Measurements from ENCODE around the gene NKAP.
"Not testable (repeated sequence)": the region's sequence is repeated elsewhere in the genome, so short reads cannot be mapped to it uniquely, and the experiment has no call there.

NKAP gene

DNA sequence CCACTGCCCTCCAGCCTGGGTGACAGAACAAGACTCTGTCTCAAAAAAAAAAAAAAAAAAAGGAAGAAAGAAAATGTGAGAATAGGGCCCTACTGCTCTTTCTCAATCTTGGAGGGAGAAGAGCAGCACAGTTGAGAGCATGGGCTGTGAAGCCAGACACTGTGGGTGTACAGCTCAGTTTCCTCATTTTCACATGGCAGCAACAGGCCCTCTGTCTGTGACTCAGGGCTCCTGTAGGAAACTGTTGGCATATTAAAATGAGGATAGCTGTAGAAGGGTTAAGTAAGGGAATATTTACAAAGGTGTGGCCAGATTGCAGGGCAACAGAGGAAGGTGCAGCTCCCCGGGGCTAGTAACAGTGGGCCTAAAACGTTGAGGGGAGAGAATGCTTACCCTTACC lies 44.4 kb downstream of the NKAP start:
- DNase-seq (no peak), ATAC-seq (replicated peaks) (peak; percentile 72 to 85)
- Mint-ChIP-seq H3K9me3 (no peaks in the 10 kb centered on the region), H3K36me3 (no peaks in the 10 kb centered on the region), H3K4me3 (no peak overlapping the region), H3K27ac (no peak overlapping the region), H3K27me3 (peaks cover 0 to 4% of the 10 kb centered on the region in 2 donors), H3K4me1 (peaks cover 3 to 5% of the 10 kb centered on the region in 2 donors)

DNA sequence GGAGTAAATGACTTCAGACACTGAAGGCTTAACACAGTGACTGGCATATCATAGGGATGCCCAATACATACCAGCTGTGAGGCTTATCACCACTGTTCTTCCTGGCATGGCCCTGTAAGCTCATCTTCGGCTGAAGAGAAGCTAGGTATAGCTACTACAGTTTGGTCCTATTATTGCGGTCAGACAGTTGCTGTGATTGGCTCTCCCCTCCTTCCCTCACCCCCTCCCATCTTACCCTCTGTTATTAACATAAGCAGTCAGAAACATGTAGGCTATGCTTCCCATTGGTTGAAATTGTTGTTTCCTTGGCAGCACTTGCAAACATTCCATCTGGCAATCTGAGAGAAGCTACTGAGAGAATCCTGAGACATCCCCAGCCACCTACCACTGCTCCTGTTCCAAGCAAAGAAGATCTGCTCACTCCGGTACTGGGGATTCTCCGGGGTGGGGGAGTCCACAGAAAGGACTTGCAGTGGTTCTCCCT lies 47.7 kb downstream of the NKAP start, which contains the start of gene AKAP14:
TSS of gene AKAP14 (plus strand) at position 51 of the 484 bp plus-strand sequence. CDS start 7,331 bp downstream, outside the sequence.
- H3K9me3 Mint-ChIP-seq = no peaks in the 10 kb centered on the region
- DNase-seq (no peak), ATAC-seq (replicated peaks) (no peak)
- H3K27me3 Mint-ChIP-seq = peaks cover 0 to 4% of the 10 kb centered on the region in 2 donors
- peaks cover 3 to 5% of the 10 kb centered on the region in 2 donors for H3K4me1 Mint-ChIP-seq
- H3K27ac Mint-ChIP-seq = no peak within 1 kb of the TSS
- H3K4me3 Mint-ChIP-seq = no peak within 1 kb of the TSS
- no peaks in the 10 kb centered on the region for H3K36me3 Mint-ChIP-seq

- H3K27ac Mint-ChIP-seq; DNase-seq; H3K27me3 Mint-ChIP-seq; ATAC-seq (replicated peaks); H3K9me3 Mint-ChIP-seq; H3K4me1 Mint-ChIP-seq; H3K36me3 Mint-ChIP-seq; H3K4me3 Mint-ChIP-seq: not testable (repeated sequence)
Observed at GRCh38 chrX:119891961-119892692, 51.4 kb downstream of the NKAP start.

DNA sequence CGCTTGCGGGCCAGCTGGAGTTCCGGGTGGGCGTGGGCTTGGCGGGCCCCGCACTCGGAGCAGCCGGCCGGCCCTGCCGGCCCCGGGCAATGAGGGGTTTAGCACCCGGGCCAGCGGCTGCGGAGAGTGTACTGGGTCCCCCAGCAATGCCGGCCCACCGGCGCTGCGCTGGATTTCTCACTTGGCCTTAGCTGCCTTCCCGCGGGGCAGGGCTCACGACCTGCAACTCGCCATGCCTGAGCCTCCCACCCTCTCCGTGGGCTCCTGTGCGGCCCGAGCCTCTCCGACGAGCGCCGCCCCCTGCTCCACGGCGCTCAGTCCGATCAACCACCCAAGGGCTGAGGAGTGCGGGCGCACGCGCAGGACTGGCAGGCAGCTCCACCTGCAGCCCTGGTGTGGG lies 52.9 kb downstream of the NKAP start:
- H3K4me3 Mint-ChIP-seq; H3K27me3 Mint-ChIP-seq; H3K9me3 Mint-ChIP-seq; H3K36me3 Mint-ChIP-seq; ATAC-seq (replicated peaks); H3K4me1 Mint-ChIP-seq; H3K27ac Mint-ChIP-seq; DNase-seq: not testable (repeated sequence)

GRCh38 chrX:119887721-119888425 lies 55.7 kb downstream of the NKAP start:
- Mint-ChIP-seq H3K4me3 (peak overlapping the region; percentile 61 to 75), H3K36me3 (no peaks in the 10 kb centered on the region), H3K9me3 (no peaks in the 10 kb centered on the region), H3K4me1 (peaks cover 0 to 1% of the 10 kb centered on the region in 2 donors), H3K27ac (no peak overlapping the region), H3K27me3 (peaks cover 0 to 5% of the 10 kb centered on the region in 2 donors)
- ATAC-seq (replicated peaks) (peak; percentile 94 to 95), DNase-seq (peak; percentile 51)

GRCh38 chrX:119885554-119886428 lies 57.8 kb downstream of the NKAP start:
- ATAC-seq (replicated peaks) = no peak
- H3K36me3 Mint-ChIP-seq = no peaks in the 10 kb centered on the region
- H3K27ac Mint-ChIP-seq = no peak overlapping the region
- H3K27me3 Mint-ChIP-seq = peaks cover 0 to 5% of the 10 kb centered on the region in 2 donors
- peaks cover 0 to 2% of the 10 kb centered on the region in 2 donors for H3K4me1 Mint-ChIP-seq
- no peaks in the 10 kb centered on the region for H3K9me3 Mint-ChIP-seq
- no peak for DNase-seq
- H3K4me3 Mint-ChIP-seq = no peak overlapping the region

DNA sequence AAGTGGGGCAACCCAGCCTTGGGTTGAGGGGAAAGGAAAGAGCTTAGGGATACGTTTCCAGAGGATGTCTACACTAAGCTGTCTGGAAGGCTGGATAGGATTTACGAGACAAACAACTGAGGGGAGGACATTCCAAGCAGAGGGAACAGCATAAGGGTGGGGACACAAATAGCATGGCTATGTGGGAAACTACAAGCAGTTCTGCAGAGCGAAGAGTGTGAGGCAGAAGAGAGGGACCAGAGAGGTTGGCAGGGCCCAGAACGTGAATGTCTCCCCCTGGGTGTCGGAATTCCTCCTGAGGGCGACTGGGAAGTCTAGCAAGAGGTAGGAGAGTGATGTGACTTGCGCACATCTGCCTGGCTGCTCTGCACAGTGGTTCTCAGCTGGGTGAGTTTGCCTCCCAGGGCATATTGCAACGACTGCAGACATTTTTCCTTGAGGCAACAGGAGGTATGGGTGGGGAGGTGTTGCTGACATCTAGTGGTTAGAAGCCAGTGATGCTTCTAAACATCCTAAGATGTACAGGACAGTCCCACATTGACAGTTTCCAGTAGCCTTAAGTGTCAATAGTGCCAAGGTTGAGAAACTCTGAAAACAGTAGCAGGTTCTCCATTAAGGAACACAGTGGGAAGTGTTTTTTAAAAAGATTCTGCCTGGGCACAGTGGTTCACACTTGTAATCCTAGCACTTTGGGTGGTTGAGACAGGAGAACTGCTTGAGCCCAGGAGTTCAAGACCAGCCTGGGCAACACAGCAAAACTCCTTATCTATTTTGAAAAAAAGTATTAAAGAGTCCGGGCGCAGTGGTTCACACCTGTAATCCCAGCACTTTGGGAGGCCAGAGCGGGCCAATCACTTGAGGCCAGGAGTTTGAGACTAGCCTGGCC lies 62.8 kb downstream of the NKAP start:
- Mint-ChIP-seq H3K4me1 (peaks cover 6 to 8% of the 10 kb centered on the region in 2 donors), H3K36me3 (peaks cover 4 to 8% of the 10 kb centered on the region in 2 donors), H3K4me3 (no peak overlapping the region), H3K27ac (peak overlapping the region; percentile 59), H3K9me3 (no peaks in the 10 kb centered on the region), H3K27me3 (no peaks in the 10 kb centered on the region)
- DNase-seq (peak; percentile 15), ATAC-seq (replicated peaks) (peak; percentile 90 to 97)

DNA sequence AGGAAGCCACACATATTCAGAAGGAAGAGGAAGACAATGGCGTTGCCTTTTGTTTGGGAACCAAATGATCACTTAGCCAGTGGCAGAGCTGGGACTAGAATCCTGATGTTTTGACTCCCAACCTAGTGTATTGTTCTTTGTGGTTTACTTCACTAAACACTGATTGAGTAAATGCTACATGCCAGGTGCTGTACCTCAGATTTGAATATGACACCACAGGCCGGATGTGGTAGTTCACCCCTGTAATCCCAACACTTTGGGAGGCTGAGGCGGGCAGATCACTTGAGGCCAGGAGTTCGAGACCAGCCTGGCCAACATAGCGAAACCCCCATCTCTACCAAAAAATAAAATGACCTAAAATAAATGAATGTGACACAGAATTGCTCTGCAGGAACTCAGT lies 63.5 kb downstream of the NKAP start:
- no peak overlapping the region for H3K4me3 Mint-ChIP-seq
- H3K4me1 Mint-ChIP-seq = peaks cover 6 to 8% of the 10 kb centered on the region in 2 donors
- DNase-seq (no peak), ATAC-seq (replicated peaks) (no peak)
- H3K27ac Mint-ChIP-seq = peak overlapping the region; percentile 59
- no peaks in the 10 kb centered on the region for H3K27me3 Mint-ChIP-seq
- peaks cover 4 to 8% of the 10 kb centered on the region in 2 donors for H3K36me3 Mint-ChIP-seq
- no peaks in the 10 kb centered on the region for H3K9me3 Mint-ChIP-seq

DNA sequence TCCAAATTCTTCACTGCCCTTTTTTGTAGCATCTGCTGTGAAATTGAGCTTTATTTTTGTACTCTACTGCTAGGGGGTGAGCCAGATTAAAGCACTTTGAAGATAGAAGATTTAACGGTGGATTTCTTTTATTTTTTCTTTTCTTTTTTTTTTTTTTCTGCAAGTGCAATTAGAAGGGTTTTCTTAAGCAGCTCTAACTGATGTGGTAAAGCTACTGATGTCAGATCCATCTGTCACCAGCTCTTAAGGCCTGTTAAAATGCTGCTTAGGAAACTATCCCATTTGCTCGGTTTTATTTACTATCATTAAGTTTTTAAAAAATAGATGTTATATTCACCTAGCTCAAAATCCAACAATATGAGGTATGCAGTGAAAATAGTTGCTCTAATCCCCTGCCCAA lies 64.8 kb downstream of the NKAP start:
- H3K36me3 Mint-ChIP-seq = peaks cover 4 to 8% of the 10 kb centered on the region in 2 donors
- ATAC-seq (replicated peaks) (no peak), DNase-seq (no peak)
- H3K4me1 Mint-ChIP-seq = peaks cover 6 to 8% of the 10 kb centered on the region in 2 donors
- H3K9me3 Mint-ChIP-seq = no peaks in the 10 kb centered on the region
- no peaks in the 10 kb centered on the region for H3K27me3 Mint-ChIP-seq
- no peak overlapping the region for H3K27ac Mint-ChIP-seq
- H3K4me3 Mint-ChIP-seq = no peak overlapping the region

DNA sequence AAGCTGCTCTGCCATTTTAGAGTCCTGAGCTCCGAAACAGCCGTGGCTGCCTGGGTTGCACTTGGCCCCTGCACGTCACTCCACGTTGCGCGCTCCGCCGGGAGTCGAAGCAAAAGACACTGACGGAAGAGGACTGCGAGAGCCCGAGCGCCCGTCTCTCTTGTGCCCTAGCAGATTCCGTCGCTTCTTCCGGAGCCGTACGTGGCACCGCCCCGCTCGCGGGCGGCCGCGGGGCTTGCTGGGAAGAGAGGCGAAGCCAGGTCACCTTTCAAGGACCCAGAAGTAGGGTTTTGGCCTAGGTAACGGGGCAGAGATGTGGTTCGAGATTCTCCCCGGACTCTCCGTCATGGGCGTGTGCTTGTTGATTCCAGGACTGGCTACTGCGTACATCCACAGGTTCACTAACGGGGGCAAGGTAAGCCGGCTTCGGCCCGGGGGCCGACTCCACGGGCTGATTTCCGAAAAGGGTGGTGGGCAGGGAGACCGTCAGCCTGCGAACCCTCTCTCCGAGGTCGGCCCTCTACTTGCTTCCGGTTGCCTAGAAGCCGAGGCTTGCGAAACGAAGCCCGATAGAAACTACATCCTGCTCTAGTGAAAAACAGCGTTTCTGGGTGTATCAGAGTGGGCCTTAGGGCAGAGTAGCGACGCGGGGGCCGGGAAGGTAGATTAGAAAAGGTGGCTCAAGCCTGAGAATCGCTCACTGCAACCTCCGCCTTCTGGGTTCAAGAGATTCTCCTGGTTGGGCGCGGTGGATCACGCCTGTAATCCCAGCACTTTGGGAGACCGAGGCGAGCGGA lies 71.8 kb downstream of the NKAP start, which contains the start of the genes NDUFA1 and RNF113A:
TSS of gene NDUFA1 (plus strand) at position 234 of the 797 bp plus-strand sequence. CDS start at position 314, 80 bp downstream.
TSS of gene RNF113A (minus strand) at position 135 of the 797 bp plus-strand sequence. CDS start at position 15, 120 bp downstream.
- H3K27me3 Mint-ChIP-seq = no peaks in the 10 kb centered on the region
- DNase-seq (peak; percentile 83), ATAC-seq (replicated peaks) (peak; percentile 95 to 96)
- peak within 1 kb of the TSS; percentile 87 to 99 for H3K4me3 Mint-ChIP-seq
- no peaks in the 10 kb centered on the region for H3K9me3 Mint-ChIP-seq
- H3K36me3 Mint-ChIP-seq = peaks cover 5 to 13% of the 10 kb centered on the region in 2 donors
- peaks cover 5 to 6% of the 10 kb centered on the region in 2 donors for H3K4me1 Mint-ChIP-seq
- H3K27ac Mint-ChIP-seq = peak within 1 kb of the TSS; percentile 92

GRCh38 chrX:119871245-119871598 lies 72.3 kb downstream of the NKAP start:
- Mint-ChIP-seq H3K36me3 (peaks cover 5 to 13% of the 10 kb centered on the region in 2 donors), H3K4me3 (peak overlapping the region; percentile 87 to 99), H3K4me1 (peaks cover 5 to 6% of the 10 kb centered on the region in 2 donors), H3K27me3 (no peaks in the 10 kb centered on the region), H3K27ac (peak overlapping the region; percentile 92), H3K9me3 (no peaks in the 10 kb centered on the region)
- ATAC-seq (replicated peaks) (peak; percentile 56 to 57), DNase-seq (no peak)

Measured in stimulated activated naive B cell treated with anti-CD40 and anti-IgM and Interleukin-4, amounts not matched to agents 10 μg/mL and 1 μg/mL and 100 μg/mL, for 72 hours (primary cell).